Activated B cell treated with CpG ODN at 0.5 μM for 24 hours (primary cell): ENCODE data around the gene ATP10B. TPM values are rescaled to one million over a fixed set of nuclear protein-coding genes. Genes with fewer than 3 reads are reported as not detected.

Experiments
- ATAC-seq: fragments of 200-7000 bp; cut with Tn5 transposase; one replicate; pipeline ENCODE4 v1.10.0; 2021; ENCODE audit warnings: low read depth, mild to moderate bottlenecking, moderate library complexity
- CTCF ChIA-PET: fragments of 350-600 bp; sonication (Branson Sonifier 250); formaldehyde crosslinking; loops from one replicate; lab custom pipeline; 2021; ENCODE audit warnings: antibody characterized with exemption; lab: Charles Lee
- POLR2A ChIA-PET: fragments of 350-600 bp; sonication (Branson Sonifier 250); formaldehyde crosslinking; loops from one replicate; lab custom pipeline; 2021; ENCODE audit warnings: antibody characterized with exemption; lab: Charles Lee
- DNase-seq: peaks from one replicate; pipeline ENCODE4 v3.0.0; 2022
- H3K27ac Mint-ChIP-seq: one replicate; pipeline ENCODE4 v1.8.0; 2020; ENCODE audit warnings: mixed read lengths
- H3K27me3 Mint-ChIP-seq: one replicate; pipeline ENCODE4 v1.8.0; 2021; ENCODE audit warnings: mixed read lengths
- H3K36me3 Mint-ChIP-seq: one replicate; pipeline ENCODE4 v1.8.0; 2021; ENCODE audit warnings: low read depth, mixed read lengths
- H3K4me1 Mint-ChIP-seq: one replicate; pipeline ENCODE4 v1.8.0; 2021; ENCODE audit warnings: mixed read lengths
- H3K4me3 Mint-ChIP-seq: one replicate; pipeline ENCODE4 v1.8.0; 2020; ENCODE audit warnings: mild to moderate bottlenecking, mixed read lengths
- H3K9me3 Mint-ChIP-seq: one replicate; pipeline ENCODE4 v1.8.0; 2020; ENCODE audit warnings: mixed read lengths
- intact Hi-C: fragments of 100-400 bp; cut with micrococcal nuclease; formaldehyde crosslinking; loops from one replicate; pipeline ENCODE4 v1.15.1; 2024
- total RNA-seq: library from RNA; stranded (reverse); gene quantifications from 2 replicates; pipeline ENCODE4 v1.2.3, GENCODE V29; 2022
- TF ChIP-seq, protein P1 (sequence below): fragments of 200-600 bp; IDR thresholded peaks from one replicate; pipeline ENCODE4 v1.8.0; 2022; ENCODE audit warnings: antibody characterized with exemption, mild to moderate bottlenecking

Gene ATP10B
- total RNA-seq, 1 donor from 2014 or later: not detected

DNA sequence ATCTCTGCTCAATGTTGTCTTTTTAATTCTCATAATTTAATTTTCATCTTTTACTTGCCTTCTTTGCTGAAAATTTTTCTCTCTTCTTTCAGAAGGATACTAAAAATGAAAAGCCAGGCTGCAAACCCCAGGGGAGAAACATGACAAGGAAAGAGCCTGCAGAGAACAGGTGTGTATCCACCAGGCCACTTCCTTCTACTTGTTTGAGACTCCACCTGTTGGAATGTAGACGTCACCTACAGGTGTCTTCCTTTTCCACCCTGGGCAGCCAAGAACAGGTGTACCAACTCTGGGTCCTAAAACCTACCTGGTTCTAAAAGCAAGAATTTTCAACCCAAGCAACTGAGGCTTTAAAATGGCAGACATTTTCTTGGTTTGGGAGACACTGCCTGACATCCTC is 166.8 kb downstream of the ATP10B start:
- Mint-ChIP-seq H3K9me3 (no peaks in the 10 kb centered on the region), H3K27me3 (peaks cover 16% of the 10 kb centered on the region), H3K4me1 (no peaks in the 10 kb centered on the region), H3K27ac (no peak overlapping the region), H3K36me3 (no peaks in the 10 kb centered on the region), H3K4me3 (no peak overlapping the region)
- DNase-seq (no peak), ATAC-seq (no peak)
- intact Hi-C loops: no loop called here
- ChIA-PET POLR2A (no interaction called here), CTCF (no interaction called here)
- TF ChIP-seq, protein P1, sequence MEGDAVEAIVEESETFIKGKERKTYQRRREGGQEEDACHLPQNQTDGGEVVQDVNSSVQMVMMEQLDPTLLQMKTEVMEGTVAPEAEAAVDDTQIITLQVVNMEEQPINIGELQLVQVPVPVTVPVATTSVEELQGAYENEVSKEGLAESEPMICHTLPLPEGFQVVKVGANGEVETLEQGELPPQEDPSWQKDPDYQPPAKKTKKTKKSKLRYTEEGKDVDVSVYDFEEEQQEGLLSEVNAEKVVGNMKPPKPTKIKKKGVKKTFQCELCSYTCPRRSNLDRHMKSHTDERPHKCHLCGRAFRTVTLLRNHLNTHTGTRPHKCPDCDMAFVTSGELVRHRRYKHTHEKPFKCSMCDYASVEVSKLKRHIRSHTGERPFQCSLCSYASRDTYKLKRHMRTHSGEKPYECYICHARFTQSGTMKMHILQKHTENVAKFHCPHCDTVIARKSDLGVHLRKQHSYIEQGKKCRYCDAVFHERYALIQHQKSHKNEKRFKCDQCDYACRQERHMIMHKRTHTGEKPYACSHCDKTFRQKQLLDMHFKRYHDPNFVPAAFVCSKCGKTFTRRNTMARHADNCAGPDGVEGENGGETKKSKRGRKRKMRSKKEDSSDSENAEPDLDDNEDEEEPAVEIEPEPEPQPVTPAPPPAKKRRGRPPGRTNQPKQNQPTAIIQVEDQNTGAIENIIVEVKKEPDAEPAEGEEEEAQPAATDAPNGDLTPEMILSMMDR: no peak

DNA sequence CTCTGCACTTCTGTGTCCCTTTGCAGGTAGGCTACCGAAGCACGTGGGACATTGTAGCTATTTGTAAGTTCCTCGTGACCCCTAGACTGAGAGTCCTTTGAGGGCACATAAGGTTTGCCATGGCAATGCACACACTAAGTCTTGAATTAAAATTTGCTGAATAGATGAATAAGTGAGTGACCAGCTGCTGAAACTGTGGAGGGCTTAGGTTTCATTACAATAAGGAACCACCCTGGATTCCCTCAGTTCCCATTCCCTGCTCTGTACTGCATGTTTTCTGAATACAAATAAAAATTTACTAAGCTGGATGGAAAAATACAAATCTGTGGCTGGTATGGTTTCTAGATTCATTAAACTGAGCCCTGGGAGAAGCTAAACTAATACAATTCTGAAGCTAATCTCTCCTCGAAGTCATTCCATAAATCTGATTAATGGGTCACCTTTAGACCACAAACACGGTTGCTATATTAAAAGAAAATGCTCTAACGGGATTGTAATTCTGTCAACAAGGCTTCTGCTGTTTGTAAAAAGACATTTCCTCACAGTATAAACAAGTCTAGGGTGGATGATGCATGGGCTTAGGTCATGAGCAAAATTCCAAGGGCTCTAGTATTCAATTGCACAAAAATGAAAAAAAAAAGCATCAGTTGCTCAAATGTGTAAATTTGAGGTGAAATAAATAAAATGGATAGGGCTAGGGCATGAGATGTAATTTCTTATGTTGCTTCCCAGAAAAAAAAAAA is 172.3 kb downstream of the ATP10B start:
- intact Hi-C loops: no loop called here
- no peak overlapping the region for H3K4me3 Mint-ChIP-seq
- no peak overlapping the region for H3K27ac Mint-ChIP-seq
- ChIA-PET POLR2A (no interaction called here), CTCF (no interaction called here)
- peaks cover 9% of the 10 kb centered on the region for H3K27me3 Mint-ChIP-seq
- TF ChIP-seq, protein P1: no peak
- DNase-seq (no peak), ATAC-seq (no peak)
- no peaks in the 10 kb centered on the region for H3K9me3 Mint-ChIP-seq
- no peaks in the 10 kb centered on the region for H3K4me1 Mint-ChIP-seq
- no peaks in the 10 kb centered on the region for H3K36me3 Mint-ChIP-seq

DNA sequence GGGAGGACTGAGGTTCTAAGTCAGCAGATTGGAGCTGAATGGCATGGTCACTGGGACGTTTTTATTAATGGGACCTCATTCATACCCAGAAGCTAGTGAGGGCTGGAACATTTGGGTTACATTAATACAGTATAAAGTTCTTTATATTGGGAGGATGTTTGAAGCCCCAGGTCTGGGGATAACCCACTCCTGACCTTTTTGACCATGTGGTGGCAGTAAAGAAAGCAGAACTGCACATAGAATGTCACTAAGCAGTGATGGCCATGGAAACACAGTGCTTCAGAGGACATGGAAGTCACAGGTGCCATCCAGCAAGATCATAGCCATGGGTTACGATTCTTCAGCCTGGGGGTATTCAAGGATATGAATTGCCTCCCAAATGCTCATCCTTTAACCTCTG is 176.0 kb downstream of the ATP10B start:
- no peak for DNase-seq
- intact Hi-C loops: no loop called here
- H3K36me3 Mint-ChIP-seq: no peaks in the 10 kb centered on the region
- TF ChIP-seq, protein P1: no peak
- H3K27ac Mint-ChIP-seq: no peak overlapping the region
- no peak for ATAC-seq
- POLR2A ChIA-PET: no interaction called here
- no peaks in the 10 kb centered on the region for H3K4me1 Mint-ChIP-seq
- H3K27me3 Mint-ChIP-seq: peaks cover 5% of the 10 kb centered on the region
- CTCF ChIA-PET: no interaction called here
- no peaks in the 10 kb centered on the region for H3K9me3 Mint-ChIP-seq
- no peak overlapping the region for H3K4me3 Mint-ChIP-seq

DNA sequence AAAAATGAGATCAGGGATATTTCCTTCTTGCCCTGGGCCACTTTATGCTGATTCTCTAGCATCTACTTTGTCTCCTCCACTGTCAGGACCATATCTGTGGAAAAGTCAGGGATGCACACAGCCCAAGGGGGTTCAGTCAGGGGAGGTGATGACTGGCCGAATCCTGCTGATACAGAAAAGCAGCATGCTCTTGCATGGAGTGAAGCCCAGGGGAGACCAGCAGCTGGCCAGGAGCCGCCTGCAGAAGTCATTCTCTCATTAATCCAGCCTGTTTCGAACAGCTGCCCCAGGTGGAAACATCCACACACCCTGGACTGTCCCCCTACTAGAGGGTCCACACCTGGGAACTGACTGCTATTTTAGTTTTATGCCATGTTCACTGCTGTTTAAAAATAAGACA is 177.1 kb downstream of the ATP10B start:
- Mint-ChIP-seq H3K9me3 (no peaks in the 10 kb centered on the region), H3K36me3 (no peaks in the 10 kb centered on the region), H3K4me3 (no peak overlapping the region), H3K27me3 (peaks cover 5% of the 10 kb centered on the region), H3K27ac (no peak overlapping the region), H3K4me1 (no peaks in the 10 kb centered on the region)
- TF ChIP-seq, protein P1: no peak
- intact Hi-C loops: no loop called here
- DNase-seq: no peak
- POLR2A ChIA-PET: no interaction called here
- no peak for ATAC-seq
- CTCF ChIA-PET: no interaction called here

DNA sequence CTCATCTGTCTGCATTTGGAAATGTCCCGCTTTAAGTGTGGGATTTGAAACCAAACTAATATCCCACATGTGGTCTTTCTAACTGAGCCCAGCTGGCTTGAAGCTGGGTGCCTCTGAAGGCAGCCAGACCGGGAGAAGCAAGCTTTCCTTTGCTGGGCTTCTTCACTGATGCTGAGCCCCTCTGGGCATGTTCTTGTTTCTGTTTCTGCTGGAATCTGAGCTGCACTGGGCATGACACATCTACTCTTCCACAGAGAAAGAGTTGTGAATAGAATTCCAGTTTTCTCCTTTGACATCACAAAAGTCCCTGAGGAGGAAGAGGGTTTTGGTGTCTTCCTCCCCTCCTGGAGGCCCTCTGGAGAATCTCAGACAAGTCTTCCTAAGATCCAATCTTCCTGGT is 179.5 kb downstream of the ATP10B start:
- no peak overlapping the region for H3K27ac Mint-ChIP-seq
- no peaks in the 10 kb centered on the region for H3K4me1 Mint-ChIP-seq
- peaks cover 5% of the 10 kb centered on the region for H3K27me3 Mint-ChIP-seq
- no peaks in the 10 kb centered on the region for H3K36me3 Mint-ChIP-seq
- TF ChIP-seq, protein P1: no peak
- CTCF ChIA-PET: no interaction called here
- H3K9me3 Mint-ChIP-seq: no peaks in the 10 kb centered on the region
- intact Hi-C loops: no loop called here
- ATAC-seq (no peak), DNase-seq (no peak)
- POLR2A ChIA-PET: no interaction called here
- no peak overlapping the region for H3K4me3 Mint-ChIP-seq
